Amniotic epithelial cell (primary cell): ENCODE measurements around the gene PTPRF.
A peak's percentile ranks its signal among the peaks of the same experiment; 100 is the strongest.

Experiments used
- DNase-seq: peaks from one replicate; pipeline ENCODE4 v3.0.0-alpha.2; 2010; ENCODE audit warnings: low read depth

PTPRF gene

GRCh38 chr1:43669878-43670277, 139.2 kb downstream of the PTPRF start:
- DNase-seq = no peak

GRCh38 chr1:43671193-43671592, 140.5 kb downstream of the PTPRF start:
- DNase-seq = no peak

- peak; percentile 90 for DNase-seq
These were observed 141.1 kb downstream of the PTPRF start for GRCh38 chr1:43671626-43672330.

GRCh38 chr1:43673261-43673660, 142.6 kb downstream of the PTPRF start:
- DNase-seq = no peak
